CD14-positive monocyte (primary cell): ENCODE results near the gene MDFI. TPM values are rescaled to one million over a fixed set of nuclear protein-coding genes. Genes with fewer than 3 reads are reported as not detected.

ENCODE experiments used
- DNase-seq, 3 donors: peaks; one replicate each; pipeline ENCODE4 v3.0.0-alpha.2; 2011 to 2022
- H2AFZ ChIP-seq: 2 replicates; pipeline ENCODE4 v1.6.0; 2012; ENCODE audit warnings: mild to moderate bottlenecking, low read depth, low read length, inconsistent platforms; ENCODE audit not compliant: insufficient read depth, poor library complexity, severe bottlenecking
- H3K27ac ChIP-seq, 2 donors: 1 replicate in 1 of 2; 2 replicates in 1 of 2; pipeline ENCODE4 v1.5.1; 2012 to 2013; ENCODE audit warnings: low read length in 2 of 2, control low read depth in 1 of 2, inconsistent platforms in 1 of 2, low read depth in 1 of 2, mild to moderate bottlenecking in 1 of 2
- H3K27me3 ChIP-seq, 2 donors: one replicate each; pipeline versions ENCODE4 v1.6.0 to v1.6.1; 2011 to 2013; ENCODE audit warnings: low read length in 2 of 2; ENCODE audit not compliant: control insufficient read depth in 2 of 2, insufficient read depth in 2 of 2
- H3K36me3 ChIP-seq, 2 donors: replicated peaks in 1 of 2; 1 replicate in 1 of 2; 2 replicates in 1 of 2; pipeline versions ENCODE4 v1.5.1 to v1.6.1; 2012 to 2013; ENCODE audit warnings: low read length in 2 of 2, control low read depth in 1 of 2, inconsistent platforms in 1 of 2, mild to moderate bottlenecking in 1 of 2; ENCODE audit not compliant: insufficient read depth in 2 of 2, control insufficient read depth in 1 of 2
- H3K4me1 ChIP-seq, 2 donors: 1 replicate in 1 of 2; 2 replicates in 1 of 2; pipeline versions ENCODE4 v1.5.1 to v1.6.1; 2012 to 2013; ENCODE audit warnings: low read length in 2 of 2, control low read depth in 1 of 2, inconsistent platforms in 1 of 2, mild to moderate bottlenecking in 1 of 2, moderate library complexity in 1 of 2; ENCODE audit not compliant: insufficient read depth in 2 of 2, control insufficient read depth in 1 of 2
- H3K4me2 ChIP-seq: replicated peaks from 2 replicates; pipeline ENCODE3; 2012; ENCODE audit warnings: low read length, moderate library complexity, mild to moderate bottlenecking; ENCODE audit not compliant: poor library complexity, severe bottlenecking; ENCODE audit errors: extremely low read depth
- H3K4me3 ChIP-seq, 3 experiments: fragments of 200-600 bp in 1 of 3; sonication (generic) in 1 of 3; replicated peaks in 1 of 3; 1 replicate in 2 of 3; 2 replicates in 1 of 3; pipeline ENCODE4 v1.5.1; 2011 to 2013; ENCODE audit warnings: low read length in 3 of 3, mild to moderate bottlenecking in 3 of 3, control low read depth in 2 of 3, low read depth in 2 of 3, inconsistent platforms in 1 of 3, moderate library complexity in 1 of 3
- H3K79me2 ChIP-seq: 2 replicates; pipeline ENCODE4 v1.6.0; 2012; ENCODE audit warnings: mild to moderate bottlenecking, control low read depth, inconsistent platforms, low read length, moderate library complexity; ENCODE audit not compliant: insufficient read depth
- H3K9ac ChIP-seq: 2 replicates; pipeline ENCODE4 v1.6.0; 2017; ENCODE audit warnings: low read length, mild to moderate bottlenecking; ENCODE audit not compliant: insufficient read depth, poor library complexity, severe bottlenecking
- H3K9me3 ChIP-seq, 2 donors: replicated peaks in 1 of 2; 1 replicate in 1 of 2; 2 replicates in 1 of 2; pipeline versions ENCODE4 v1.5.1 to v1.6.1; 2012 to 2013; ENCODE audit warnings: low read length in 2 of 2, control low read depth in 1 of 2; ENCODE audit not compliant: control insufficient read depth in 1 of 2, insufficient read depth in 1 of 2
- H4K20me1 ChIP-seq: 2 replicates; pipeline ENCODE4 v1.6.0; 2012; ENCODE audit warnings: mild to moderate bottlenecking, low read length, control low read depth, moderate library complexity; ENCODE audit not compliant: insufficient read depth
- H3K27ac Mint-ChIP-seq, 7 donors: one replicate each; pipeline ENCODE4 v1.8.0; 2020; ENCODE audit warnings: mild to moderate bottlenecking in 7 of 7, mixed read lengths in 7 of 7, moderate library complexity in 6 of 7, inconsistent platforms in 2 of 7
- H3K27me3 Mint-ChIP-seq, 3 donors: one replicate each; pipeline ENCODE4 v1.8.0; 2021 to 2022; ENCODE audit warnings: low read depth in 3 of 3, mild to moderate bottlenecking in 3 of 3, mixed read lengths in 3 of 3, moderate library complexity in 3 of 3, inconsistent platforms in 1 of 3
- H3K36me3 Mint-ChIP-seq, 2 donors: one replicate each; pipeline ENCODE4 v1.8.0; 2020; ENCODE audit warnings: mixed read lengths in 2 of 2, inconsistent platforms in 1 of 2, mild to moderate bottlenecking in 1 of 2
- H3K4me1 Mint-ChIP-seq: one replicate; pipeline ENCODE4 v1.8.0; 2020; ENCODE audit warnings: mild to moderate bottlenecking, mixed read lengths
- H3K4me3 Mint-ChIP-seq, 2 donors: one replicate each; pipeline ENCODE4 v1.8.0; 2020; ENCODE audit warnings: mild to moderate bottlenecking in 2 of 2, mixed read lengths in 2 of 2, moderate library complexity in 1 of 2
- H3K9me3 Mint-ChIP-seq, 7 donors: one replicate each; pipeline ENCODE4 v1.8.0; 2020 to 2022; ENCODE audit warnings: mixed read lengths in 7 of 7, mild to moderate bottlenecking in 6 of 7, moderate library complexity in 6 of 7, inconsistent platforms in 2 of 7
- WGBS: methylation state at CpG from one replicate; pipeline ENCODE4 v1.1.5; 2013; ENCODE audit warnings: missing lambda C conversion rate; ENCODE audit not compliant: insufficient coverage; 5-methylcytosine and 5-hydroxymethylcytosine counted together
- intact Hi-C, 2 donors: fragments of 100-400 bp; cut with micrococcal nuclease; formaldehyde crosslinking; loops; one replicate each; pipeline versions ENCODE4 v1.15.0 to v1.15.1; 2023
- polyA plus RNA-seq, 3 donors: library from polyadenylated mRNA; depleted of rRNA in 1 of 3; unstranded in 2 of 3; stranded (reverse) in 1 of 3; fragments of 300-500 nt in 2 of 3; fragments of >200 nt in 1 of 3; fragmentation: Illumina TruSeq in 2 of 3; gene quantifications; 1 replicate in 2 of 3; 2 replicates in 1 of 3; pipeline ENCODE4 v1.2.3, GENCODE V29; 2012 to 2021
- TF ChIP-seq, protein P1 (sequence below): fragments of 200-600 bp; IDR thresholded peaks from one replicate; pipeline ENCODE4 v1.8.0; 2022; ENCODE audit warnings: antibody characterized with exemption, mild to moderate bottlenecking

The MDFI gene
- polyA plus RNA-seq, 3 donors: not detected

GRCh38 chr6:41659935-41660334 lies 21.7 kb downstream of the MDFI start:
- intact Hi-C loops: no loop called here
- H2AFZ ChIP-seq: no peak overlapping the region
- TF ChIP-seq, protein P1, sequence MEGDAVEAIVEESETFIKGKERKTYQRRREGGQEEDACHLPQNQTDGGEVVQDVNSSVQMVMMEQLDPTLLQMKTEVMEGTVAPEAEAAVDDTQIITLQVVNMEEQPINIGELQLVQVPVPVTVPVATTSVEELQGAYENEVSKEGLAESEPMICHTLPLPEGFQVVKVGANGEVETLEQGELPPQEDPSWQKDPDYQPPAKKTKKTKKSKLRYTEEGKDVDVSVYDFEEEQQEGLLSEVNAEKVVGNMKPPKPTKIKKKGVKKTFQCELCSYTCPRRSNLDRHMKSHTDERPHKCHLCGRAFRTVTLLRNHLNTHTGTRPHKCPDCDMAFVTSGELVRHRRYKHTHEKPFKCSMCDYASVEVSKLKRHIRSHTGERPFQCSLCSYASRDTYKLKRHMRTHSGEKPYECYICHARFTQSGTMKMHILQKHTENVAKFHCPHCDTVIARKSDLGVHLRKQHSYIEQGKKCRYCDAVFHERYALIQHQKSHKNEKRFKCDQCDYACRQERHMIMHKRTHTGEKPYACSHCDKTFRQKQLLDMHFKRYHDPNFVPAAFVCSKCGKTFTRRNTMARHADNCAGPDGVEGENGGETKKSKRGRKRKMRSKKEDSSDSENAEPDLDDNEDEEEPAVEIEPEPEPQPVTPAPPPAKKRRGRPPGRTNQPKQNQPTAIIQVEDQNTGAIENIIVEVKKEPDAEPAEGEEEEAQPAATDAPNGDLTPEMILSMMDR: no peak
- Mint-ChIP-seq H3K27ac (no peak overlapping the region), H3K4me1 (peaks cover 3% of the 10 kb centered on the region), H3K4me3 (no peak overlapping the region), H3K27me3 (peaks cover 14 to 40% (median 15%) of the 10 kb centered on the region in 3 donors), H3K36me3 (no peaks in the 10 kb centered on the region), H3K9me3 (no peaks in the 10 kb centered on the region)
- H3K27me3 ChIP-seq: peaks cover 0 to 4% of the 10 kb centered on the region in 2 donors
- no peaks in the 10 kb centered on the region for H3K4me1 ChIP-seq
- H3K9me3 ChIP-seq: no peaks in the 10 kb centered on the region
- no peaks in the 10 kb centered on the region for H4K20me1 ChIP-seq
- DNase-seq: no peak
- no peak overlapping the region for H3K9ac ChIP-seq
- no peaks in the 10 kb centered on the region for H3K79me2 ChIP-seq
- H3K36me3 ChIP-seq: no peaks in the 10 kb centered on the region
- no peak overlapping the region for H3K27ac ChIP-seq
- WGBS: 10% methylated on average over 7 of the region's 7 CpGs
- H3K4me3 ChIP-seq: no peak overlapping the region
- H3K4me2 ChIP-seq: no peak overlapping the region

DNA sequence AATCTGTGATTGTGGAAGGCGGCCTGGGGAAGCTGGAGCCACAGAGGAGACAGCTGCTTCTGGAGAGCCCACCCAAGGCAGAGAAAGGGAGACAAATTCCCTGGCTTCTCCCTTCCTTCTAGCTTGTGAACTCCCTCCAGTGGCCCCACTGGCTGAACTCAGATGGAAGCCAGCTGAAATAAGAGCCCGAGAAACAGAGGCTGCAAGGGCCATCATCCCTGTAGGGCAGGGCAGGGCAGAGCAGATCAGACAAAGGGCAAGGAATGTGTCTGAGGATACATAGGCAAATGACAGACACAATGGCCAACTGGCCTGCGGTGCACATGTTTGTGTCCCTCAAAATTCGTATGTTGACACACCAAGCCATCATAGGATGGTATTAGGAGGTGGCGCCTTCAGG lies 25.3 kb downstream of the MDFI start:
- Mint-ChIP-seq H3K27me3 (peaks cover 12 to 34% (median 12%) of the 10 kb centered on the region in 3 donors), H3K4me1 (no peaks in the 10 kb centered on the region), H3K27ac (no peak overlapping the region), H3K4me3 (no peak overlapping the region), H3K9me3 (no peaks in the 10 kb centered on the region), H3K36me3 (no peaks in the 10 kb centered on the region)
- H3K9ac ChIP-seq: no peak overlapping the region
- no peak overlapping the region for H3K27ac ChIP-seq
- no peak overlapping the region for H3K4me3 ChIP-seq
- TF ChIP-seq, protein P1: no peak
- H3K27me3 ChIP-seq: peaks cover 0 to 6% of the 10 kb centered on the region in 2 donors
- no peak overlapping the region for H2AFZ ChIP-seq
- H4K20me1 ChIP-seq: no peaks in the 10 kb centered on the region
- H3K79me2 ChIP-seq: no peaks in the 10 kb centered on the region
- H3K4me2 ChIP-seq: no peak overlapping the region
- no peaks in the 10 kb centered on the region for H3K4me1 ChIP-seq
- H3K9me3 ChIP-seq: no peaks in the 10 kb centered on the region
- DNase-seq: no peak
- H3K36me3 ChIP-seq: no peaks in the 10 kb centered on the region
- intact Hi-C loops: no loop called here
- 100% methylated on average over 3 of the region's 5 CpGs for WGBS
